ENCODE results near the gene CACNA1S. TPM values are rescaled to one million over a fixed set of nuclear protein-coding genes. Genes with fewer than 3 reads are reported as not detected.

CACNA1S gene
- total RNA-seq, 2 donors from 2014 or later: not detected

DNA sequence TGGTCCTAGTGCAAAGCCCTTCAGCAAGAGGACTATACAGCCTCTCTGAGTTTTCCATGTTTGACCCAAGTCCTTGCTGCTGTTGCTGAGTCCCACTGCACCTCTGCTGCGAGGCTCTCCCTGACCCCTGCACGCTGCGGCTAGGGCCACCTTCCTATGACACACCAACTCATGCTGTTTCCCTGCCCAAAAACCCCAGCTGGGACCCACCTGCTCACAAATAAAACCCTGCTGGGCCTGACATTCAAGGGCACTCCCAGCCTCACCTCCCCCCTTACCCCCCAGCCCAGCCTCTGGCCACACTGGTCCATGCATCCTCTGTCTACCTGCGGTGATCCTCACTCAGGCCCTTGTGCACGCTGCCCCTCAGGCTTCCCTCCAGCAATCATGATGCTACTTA is 27.1 kb upstream of the CACNA1S start:
- Histone ChIP-seq H3K36me3 (peaks cover 47% of the 10 kb centered on the region), H3K27ac (no peak overlapping the region), H3K27me3 (no peaks in the 10 kb centered on the region), H3K4me3 (no peak overlapping the region), H3K4me1 (peaks cover 0 to 23% of the 10 kb centered on the region in 2 donors), H3K9me3 (no peaks in the 10 kb centered on the region)
- no peak for DNase-seq (ENCODE audit: low spot score)
- TF ChIP-seq, protein P1, sequence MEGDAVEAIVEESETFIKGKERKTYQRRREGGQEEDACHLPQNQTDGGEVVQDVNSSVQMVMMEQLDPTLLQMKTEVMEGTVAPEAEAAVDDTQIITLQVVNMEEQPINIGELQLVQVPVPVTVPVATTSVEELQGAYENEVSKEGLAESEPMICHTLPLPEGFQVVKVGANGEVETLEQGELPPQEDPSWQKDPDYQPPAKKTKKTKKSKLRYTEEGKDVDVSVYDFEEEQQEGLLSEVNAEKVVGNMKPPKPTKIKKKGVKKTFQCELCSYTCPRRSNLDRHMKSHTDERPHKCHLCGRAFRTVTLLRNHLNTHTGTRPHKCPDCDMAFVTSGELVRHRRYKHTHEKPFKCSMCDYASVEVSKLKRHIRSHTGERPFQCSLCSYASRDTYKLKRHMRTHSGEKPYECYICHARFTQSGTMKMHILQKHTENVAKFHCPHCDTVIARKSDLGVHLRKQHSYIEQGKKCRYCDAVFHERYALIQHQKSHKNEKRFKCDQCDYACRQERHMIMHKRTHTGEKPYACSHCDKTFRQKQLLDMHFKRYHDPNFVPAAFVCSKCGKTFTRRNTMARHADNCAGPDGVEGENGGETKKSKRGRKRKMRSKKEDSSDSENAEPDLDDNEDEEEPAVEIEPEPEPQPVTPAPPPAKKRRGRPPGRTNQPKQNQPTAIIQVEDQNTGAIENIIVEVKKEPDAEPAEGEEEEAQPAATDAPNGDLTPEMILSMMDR (IDR thresholded peaks at IDR 0.05): no peak

DNA sequence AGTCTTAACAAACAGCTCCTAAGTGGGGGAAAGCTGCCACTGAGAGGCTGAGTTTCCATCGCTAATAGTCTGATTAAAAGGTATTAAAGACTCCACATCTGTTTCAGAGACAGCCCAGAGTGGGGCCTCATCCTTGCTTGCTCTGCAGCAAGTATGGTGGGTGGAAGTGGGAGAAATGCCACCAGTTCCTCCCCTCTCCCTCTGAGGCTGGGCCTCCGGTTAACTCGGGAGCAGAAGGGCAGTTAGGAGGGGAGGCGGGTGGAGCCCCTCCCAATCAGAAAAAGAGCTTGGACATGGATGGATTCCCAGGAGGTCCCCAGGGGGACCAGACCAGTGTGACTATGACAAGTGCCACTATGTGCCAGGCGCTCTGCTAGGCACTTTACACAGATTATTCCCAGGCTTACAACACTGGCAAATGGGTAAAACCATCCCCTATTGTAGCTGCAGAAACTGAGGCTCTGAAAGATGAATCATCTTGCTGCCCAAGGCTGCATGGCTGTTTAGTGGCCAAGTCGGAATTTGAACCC is 26.1 kb upstream of the CACNA1S start:
- TF ChIP-seq, protein P1 (IDR thresholded peaks at IDR 0.05): no peak
- H3K9me3 ChIP-seq: no peaks in the 10 kb centered on the region
- H3K27me3 ChIP-seq: no peaks in the 10 kb centered on the region
- H3K27ac ChIP-seq: peak overlapping the region in 1 of 2 donors; percentile 54
- no peak overlapping the region for H3K4me3 ChIP-seq
- H3K36me3 ChIP-seq: peaks cover 42% of the 10 kb centered on the region
- no peak for DNase-seq (ENCODE audit: low spot score)
- peaks cover 0 to 23% of the 10 kb centered on the region in 2 donors for H3K4me1 ChIP-seq

DNA sequence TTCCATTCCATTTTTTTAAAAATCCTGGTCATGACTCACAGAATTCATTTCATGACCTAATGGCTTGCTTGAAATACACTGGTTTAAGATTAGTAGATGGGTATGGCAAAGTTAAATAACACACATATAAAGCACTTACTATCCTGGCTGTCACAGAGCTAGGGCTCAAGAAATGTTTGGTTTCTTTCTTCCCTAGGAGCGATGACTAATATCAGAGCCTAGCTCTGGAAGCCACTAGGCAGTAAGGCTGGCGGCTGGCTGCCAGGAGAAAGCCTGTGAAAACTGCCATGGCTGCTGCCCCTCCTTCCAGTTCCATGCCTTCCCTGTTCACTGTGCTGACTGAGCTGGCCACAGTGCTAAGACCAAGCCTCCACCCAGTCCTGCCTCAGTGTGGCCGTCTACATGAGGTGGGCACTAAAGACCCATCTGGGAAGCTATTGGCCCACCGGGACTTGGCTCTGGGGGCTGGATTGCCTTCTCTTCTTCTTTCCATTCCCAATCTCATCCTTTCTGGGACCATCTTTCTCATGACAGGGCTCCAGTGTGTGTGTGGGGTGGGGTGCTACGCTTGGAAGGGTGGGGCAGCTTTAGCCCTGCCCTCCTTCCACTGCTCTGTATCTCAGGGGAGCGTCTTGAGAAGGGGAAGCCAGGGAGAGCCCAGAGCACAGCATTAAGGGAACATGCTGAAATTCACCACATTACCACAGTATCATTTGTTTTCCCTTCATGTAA is 25.5 kb upstream of the CACNA1S start:
- Histone ChIP-seq H3K36me3 (peaks cover 37% of the 10 kb centered on the region), H3K4me3 (no peak overlapping the region), H3K4me1 (peaks cover 0 to 23% of the 10 kb centered on the region in 2 donors), H3K27me3 (no peaks in the 10 kb centered on the region), H3K9me3 (no peaks in the 10 kb centered on the region), H3K27ac (peak overlapping the region; percentile 46 to 54)
- TF ChIP-seq, protein P1 (IDR thresholded peaks at IDR 0.05): no peak
- DNase-seq (ENCODE audit: low spot score): peak; percentile 79

DNA sequence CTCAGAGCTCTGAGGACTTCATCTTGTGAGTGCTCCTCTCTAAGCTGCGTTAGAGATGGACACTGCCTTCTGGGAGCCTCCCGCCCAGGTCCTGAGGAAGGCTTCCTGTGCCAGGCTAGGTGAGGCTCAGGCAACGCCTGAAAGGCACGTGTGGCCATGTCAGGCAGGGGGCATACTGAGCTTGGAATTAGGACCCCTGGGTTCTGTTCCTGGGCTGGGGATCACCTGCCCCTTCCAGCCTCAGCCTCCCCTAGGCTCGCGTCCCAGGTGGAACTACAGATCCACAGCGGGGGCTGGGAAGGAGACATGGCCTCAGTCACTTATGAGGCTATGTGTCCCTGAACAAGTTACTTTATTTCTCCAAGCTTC is 24.8 kb upstream of the CACNA1S start:
- H3K27me3 ChIP-seq: no peaks in the 10 kb centered on the region
- no peak overlapping the region for H3K27ac ChIP-seq

DNA sequence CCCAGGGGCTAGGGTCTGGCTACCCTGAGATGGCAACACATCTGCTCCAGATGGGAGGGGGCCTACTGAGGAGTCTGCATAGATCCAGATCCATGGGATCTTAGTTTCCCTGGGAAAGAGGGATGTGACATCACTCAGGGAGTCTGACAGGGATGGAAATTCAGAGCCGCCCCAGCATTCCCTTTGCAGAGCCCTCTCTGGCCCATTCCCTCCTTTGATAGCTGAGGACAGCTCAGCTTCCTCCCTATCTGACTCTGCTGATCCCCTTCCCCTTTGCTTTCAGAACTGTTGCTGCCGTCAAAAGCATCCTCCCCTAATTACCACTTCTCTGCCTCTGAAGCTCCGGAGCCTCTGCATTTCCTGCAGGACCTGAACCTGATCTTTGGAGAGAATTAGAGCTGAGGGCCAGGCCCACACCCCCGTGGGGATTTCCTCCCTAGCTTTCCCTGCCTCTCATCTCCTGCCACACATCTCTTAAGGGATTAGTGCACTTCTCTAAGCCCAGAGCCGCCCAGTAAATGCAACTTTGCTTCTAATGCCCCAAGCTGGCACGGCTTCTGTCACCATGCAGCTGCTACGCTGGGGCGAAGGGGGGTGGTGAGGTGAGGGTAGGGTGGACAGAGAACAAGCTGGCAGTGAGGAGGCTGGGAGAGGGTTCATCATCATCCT is 24.3 kb upstream of the CACNA1S start:
- Histone ChIP-seq H3K4me1 (peaks cover 0 to 13% of the 10 kb centered on the region in 2 donors), H3K4me3 (no peak overlapping the region), H3K27me3 (no peaks in the 10 kb centered on the region), H3K36me3 (peaks cover 34% of the 10 kb centered on the region), H3K9me3 (no peaks in the 10 kb centered on the region), H3K27ac (no peak overlapping the region)
- TF ChIP-seq, protein P1 (IDR thresholded peaks at IDR 0.05): no peak
- DNase-seq (ENCODE audit: low spot score): no peak

More for the DNA sequence above, 24.8 kb upstream of the CACNA1S start:
- Histone ChIP-seq H3K9me3 (no peaks in the 10 kb centered on the region), H3K36me3 (peaks cover 34% of the 10 kb centered on the region), H3K4me1 (peaks cover 0 to 16% of the 10 kb centered on the region in 2 donors), H3K4me3 (no peak overlapping the region)
- TF ChIP-seq, protein P1 (IDR thresholded peaks at IDR 0.05): no peak
- no peak for DNase-seq (ENCODE audit: low spot score)

All from right atrium auricular region (tissue), 2 donors.